ENCODE data around the gene TRIM39. TPM values are rescaled to one million over a fixed set of nuclear protein-coding genes. Genes with fewer than 3 reads are reported as not detected.

The TRIM39 gene
- total and polyA plus RNA-seq, 9 of the 15 experiments (the other 6 are each of a cell fraction or from before 2014, with no cell fraction given) = 5.6 to 17.7 (median 12.8) TPM

DNA sequence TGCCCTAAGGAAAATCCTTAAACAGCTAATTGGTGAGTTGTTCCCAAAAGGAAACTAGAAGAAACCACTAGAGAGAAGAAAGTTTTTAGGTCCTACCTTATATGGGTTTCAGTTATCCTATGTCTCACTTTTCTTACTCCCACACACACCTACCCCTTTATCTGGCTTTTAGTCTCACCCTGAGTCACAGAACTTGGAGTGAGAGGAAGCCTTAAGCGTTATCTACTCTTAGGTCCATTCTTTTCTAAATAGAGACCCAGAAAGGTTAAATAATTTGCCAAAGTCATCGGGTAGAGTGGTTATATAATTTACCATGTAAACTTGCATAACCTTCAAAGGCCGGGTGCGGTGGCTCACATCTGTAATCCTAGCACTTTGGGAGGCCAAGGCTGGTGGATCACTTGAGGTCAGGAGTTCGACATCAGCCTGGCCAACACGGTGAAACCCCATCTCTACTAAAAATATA, 13.9 kb downstream of the TRIM39 start (continued):
- TF ChIP-seq, protein P1, sequence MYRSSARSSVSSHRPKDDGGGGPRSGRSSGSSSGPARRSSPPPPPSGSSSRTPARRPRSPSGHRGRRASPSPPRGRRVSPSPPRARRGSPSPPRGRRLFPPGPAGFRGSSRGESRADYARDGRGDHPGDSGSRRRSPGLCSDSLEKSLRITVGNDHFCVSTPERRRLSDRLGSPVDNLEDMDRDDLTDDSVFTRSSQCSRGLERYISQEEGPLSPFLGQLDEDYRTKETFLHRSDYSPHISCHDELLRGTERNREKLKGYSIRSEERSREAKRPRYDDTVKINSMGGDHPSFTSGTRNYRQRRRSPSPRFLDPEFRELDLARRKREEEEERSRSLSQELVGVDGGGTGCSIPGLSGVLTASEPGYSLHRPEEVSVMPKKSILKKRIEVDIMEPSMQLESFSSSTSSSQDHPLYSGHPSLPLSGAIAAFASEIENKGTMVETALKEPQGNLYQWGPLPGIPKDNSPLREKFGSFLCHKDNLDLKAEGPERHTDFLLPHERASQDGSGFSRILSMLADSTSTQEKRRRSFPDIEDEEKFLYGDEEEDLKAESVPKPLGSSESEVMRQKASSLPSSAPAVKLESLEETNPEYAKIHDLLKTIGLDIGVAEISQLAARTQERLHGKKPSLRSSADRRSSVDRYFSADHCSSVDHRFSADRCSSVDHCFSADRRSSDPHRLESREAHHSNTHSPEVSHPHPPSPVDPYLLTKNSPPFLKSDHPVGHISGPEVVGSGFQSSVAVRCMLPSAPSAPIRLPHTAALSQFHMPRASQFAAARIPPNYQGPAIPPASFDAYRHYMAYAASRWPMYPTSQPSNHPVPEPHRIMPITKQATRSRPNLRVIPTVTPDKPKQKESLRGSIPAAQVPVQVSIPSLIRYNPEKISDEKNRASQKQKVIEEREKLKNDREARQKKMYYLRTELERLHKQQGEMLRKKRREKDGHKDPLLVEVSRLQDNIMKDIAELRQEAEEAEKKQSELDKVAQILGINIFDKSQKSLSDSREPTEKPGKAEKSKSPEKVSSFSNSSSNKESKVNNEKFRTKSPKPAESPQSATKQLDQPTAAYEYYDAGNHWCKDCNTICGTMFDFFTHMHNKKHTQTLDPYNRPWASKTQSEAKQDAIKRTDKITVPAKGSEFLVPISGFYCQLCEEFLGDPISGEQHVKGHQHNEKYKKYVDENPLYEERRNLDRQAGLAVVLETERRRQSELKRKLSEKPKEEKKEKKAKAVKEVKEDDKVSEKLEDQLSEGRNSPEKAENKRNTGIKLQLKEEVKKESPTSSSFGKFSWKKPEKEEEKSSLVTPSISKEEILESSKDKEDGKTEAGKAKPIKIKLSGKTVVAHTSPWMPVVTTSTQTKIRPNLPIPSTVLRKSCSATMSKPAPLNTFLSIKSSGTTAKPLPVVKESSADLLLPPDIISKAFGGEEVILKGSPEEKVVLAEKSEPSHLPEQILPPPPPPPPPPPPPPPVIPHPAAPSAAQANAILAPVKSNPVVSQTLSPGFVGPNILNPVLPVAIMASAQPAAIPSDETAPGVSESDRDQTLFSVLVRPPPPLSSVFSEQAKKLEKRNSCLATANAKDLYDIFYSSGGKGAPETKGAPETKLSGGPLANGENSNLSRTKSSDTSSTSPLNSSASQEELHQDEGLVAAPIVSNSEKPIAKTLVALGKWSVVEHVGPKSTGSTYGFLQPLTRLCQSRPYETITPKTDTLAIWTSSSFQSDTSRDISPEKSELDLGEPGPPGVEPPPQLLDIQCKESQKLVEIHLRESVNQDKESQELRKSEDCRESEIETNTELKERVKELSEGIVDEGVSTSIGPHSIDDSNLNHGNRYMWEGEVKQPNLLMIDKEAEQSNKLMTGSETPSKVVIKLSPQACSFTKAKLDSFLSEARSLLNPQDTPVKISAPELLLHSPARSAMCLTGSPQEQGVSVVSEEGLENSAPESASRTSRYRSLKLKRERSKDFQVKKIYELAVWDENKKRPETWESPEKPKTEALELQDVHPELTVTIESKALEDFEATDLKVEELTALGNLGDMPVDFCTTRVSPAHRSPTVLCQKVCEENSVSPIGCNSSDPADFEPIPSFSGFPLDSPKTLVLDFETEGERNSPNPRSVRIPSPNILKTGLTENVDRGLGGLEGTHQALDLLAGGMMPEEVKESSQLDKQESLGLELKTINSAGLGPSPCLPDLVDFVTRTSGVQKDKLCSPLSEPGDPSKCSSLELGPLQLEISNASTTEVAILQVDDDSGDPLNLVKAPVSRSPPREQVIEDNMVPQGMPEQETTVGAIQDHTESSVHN (IDR thresholded peaks at IDR 0.05; ENCODE audit: borderline replicate concordance in 1 of 2, low read depth in 1 of 2) = no peak
- TF ChIP-seq ARID1B (IDR thresholded peaks at IDR 0.05) (peak; percentile 88), ZNF589 (CRISPR knock-in tag; IDR thresholded peaks at IDR 0.05; ENCODE audit: low read depth) (no peak), KDM1A (IDR thresholded peaks at IDR 0.05) (peak; percentile 25 to 38; a peak in 3 of 4 replicates), RFX5 (IDR thresholded peaks at IDR 0.05; ENCODE audit: low read depth, low read length) (no peak), NFATC3 (IDR thresholded peaks at IDR 0.05) (no peak), CBFA2T3 (IDR thresholded peaks at IDR 0.05) (peak; percentile 80), EHMT2 (IDR thresholded peaks at IDR 0.05) (no peak), XRCC5 (IDR thresholded peaks at IDR 0.05; ENCODE audit: low read depth, low read length) (no peak), PHTF2 (CRISPR knock-in tag; IDR thresholded peaks at IDR 0.05) (no peak), PTRF (tag; IDR thresholded peaks at IDR 0.05) (no peak), HDAC8 (tag; IDR thresholded peaks at IDR 0.05) (no peak), SMARCC2 (IDR thresholded peaks at IDR 0.05; ENCODE audit: low read depth) (peak; percentile 84), U2AF1 (optimal IDR thresholded peaks at IDR 0.05; ENCODE audit: low read depth, low read length) (no peak), NR2C2 (CRISPR knock-in tag; IDR thresholded peaks at IDR 0.05) (no peak), NR2C2 (tag; IDR thresholded peaks at IDR 0.05) (no peak)
- TF ChIP-seq, protein P2, sequence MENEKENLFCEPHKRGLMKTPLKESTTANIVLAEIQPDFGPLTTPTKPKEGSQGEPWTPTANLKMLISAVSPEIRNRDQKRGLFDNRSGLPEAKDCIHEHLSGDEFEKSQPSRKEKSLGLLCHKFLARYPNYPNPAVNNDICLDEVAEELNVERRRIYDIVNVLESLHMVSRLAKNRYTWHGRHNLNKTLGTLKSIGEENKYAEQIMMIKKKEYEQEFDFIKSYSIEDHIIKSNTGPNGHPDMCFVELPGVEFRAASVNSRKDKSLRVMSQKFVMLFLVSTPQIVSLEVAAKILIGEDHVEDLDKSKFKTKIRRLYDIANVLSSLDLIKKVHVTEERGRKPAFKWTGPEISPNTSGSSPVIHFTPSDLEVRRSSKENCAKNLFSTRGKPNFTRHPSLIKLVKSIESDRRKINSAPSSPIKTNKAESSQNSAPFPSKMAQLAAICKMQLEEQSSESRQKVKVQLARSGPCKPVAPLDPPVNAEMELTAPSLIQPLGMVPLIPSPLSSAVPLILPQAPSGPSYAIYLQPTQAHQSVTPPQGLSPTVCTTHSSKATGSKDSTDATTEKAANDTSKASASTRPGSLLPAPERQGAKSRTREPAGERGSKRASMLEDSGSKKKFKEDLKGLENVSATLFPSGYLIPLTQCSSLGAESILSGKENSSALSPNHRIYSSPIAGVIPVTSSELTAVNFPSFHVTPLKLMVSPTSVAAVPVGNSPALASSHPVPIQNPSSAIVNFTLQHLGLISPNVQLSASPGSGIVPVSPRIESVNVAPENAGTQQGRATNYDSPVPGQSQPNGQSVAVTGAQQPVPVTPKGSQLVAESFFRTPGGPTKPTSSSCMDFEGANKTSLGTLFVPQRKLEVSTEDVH (IDR thresholded peaks at IDR 0.05; ENCODE audit: low read depth, partially characterized antibody) = no peak
- TF ChIP-seq, protein P3, sequence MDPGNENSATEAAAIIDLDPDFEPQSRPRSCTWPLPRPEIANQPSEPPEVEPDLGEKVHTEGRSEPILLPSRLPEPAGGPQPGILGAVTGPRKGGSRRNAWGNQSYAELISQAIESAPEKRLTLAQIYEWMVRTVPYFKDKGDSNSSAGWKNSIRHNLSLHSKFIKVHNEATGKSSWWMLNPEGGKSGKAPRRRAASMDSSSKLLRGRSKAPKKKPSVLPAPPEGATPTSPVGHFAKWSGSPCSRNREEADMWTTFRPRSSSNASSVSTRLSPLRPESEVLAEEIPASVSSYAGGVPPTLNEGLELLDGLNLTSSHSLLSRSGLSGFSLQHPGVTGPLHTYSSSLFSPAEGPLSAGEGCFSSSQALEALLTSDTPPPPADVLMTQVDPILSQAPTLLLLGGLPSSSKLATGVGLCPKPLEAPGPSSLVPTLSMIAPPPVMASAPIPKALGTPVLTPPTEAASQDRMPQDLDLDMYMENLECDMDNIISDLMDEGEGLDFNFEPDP (CRISPR knock-in tag; IDR thresholded peaks at IDR 0.05) = no peak
